ENCODE measurements around the gene ANKS3.

The ANKS3 gene

DNA sequence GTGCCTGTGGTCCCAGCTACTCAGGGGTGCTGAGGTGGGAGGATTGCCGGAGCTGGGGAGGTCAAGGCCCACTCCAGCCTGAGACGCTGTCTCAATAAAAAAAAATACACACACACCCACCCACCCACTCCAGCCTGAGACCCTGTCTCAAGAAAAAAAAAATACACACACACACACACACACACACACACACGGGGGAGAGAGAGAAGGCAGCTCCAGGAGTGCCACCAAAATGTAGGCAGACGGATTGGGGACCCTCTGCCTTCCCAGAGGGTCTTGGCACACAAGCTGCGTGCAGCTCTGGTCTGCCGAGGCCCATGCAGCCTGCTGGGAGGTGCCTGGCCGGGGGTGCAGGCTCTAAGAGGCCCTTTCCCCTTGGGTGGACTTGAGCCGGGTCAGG lies 46.7 kb downstream of the ANKS3 start:
- Mint-ChIP-seq H3K4me3 (no peak overlapping the region), H3K27ac (no peak overlapping the region), H3K27me3 (ENCODE audit: low read depth) (no peaks in the 10 kb centered on the region), H3K4me1 (peaks cover 4% of the 10 kb centered on the region), H3K36me3 (ENCODE audit: low read depth) (peaks cover 10% of the 10 kb centered on the region), H3K9me3 (no peaks in the 10 kb centered on the region)
- no peak for TF ChIP-seq CTCF (IDR thresholded peaks at IDR 0.05; ENCODE audit: unreplicated experiment in 3 of 3)

GRCh38 chr16:4686497-4687210 lies 47.4 kb downstream of the ANKS3 start:
- TF ChIP-seq CTCF (IDR thresholded peaks at IDR 0.05; ENCODE audit: unreplicated experiment in 3 of 3): no peak
- peaks cover 4% of the 10 kb centered on the region for H3K4me1 Mint-ChIP-seq
- H3K36me3 Mint-ChIP-seq (ENCODE audit: low read depth): peaks cover 12% of the 10 kb centered on the region
- H3K27ac Mint-ChIP-seq: no peak overlapping the region
- no peaks in the 10 kb centered on the region for H3K27me3 Mint-ChIP-seq (ENCODE audit: low read depth)
- no peaks in the 10 kb centered on the region for H3K9me3 Mint-ChIP-seq
- no peak overlapping the region for H3K4me3 Mint-ChIP-seq

- Mint-ChIP-seq H3K27ac (no peak overlapping the region), H3K4me1 (no peaks in the 10 kb centered on the region), H3K9me3 (no peaks in the 10 kb centered on the region), H3K36me3 (ENCODE audit: low read depth) (peaks cover 14% of the 10 kb centered on the region), H3K27me3 (ENCODE audit: low read depth) (no peaks in the 10 kb centered on the region), H3K4me3 (no peak overlapping the region)
- no peak for TF ChIP-seq CTCF (IDR thresholded peaks at IDR 0.05; ENCODE audit: unreplicated experiment in 3 of 3)
Measured at GRCh38 chr16:4685776-4686496, 48.1 kb downstream of the ANKS3 start.

- Mint-ChIP-seq H3K27me3 (ENCODE audit: low read depth) (no peaks in the 10 kb centered on the region), H3K36me3 (ENCODE audit: low read depth) (peaks cover 14% of the 10 kb centered on the region), H3K9me3 (no peaks in the 10 kb centered on the region), H3K4me1 (no peaks in the 10 kb centered on the region), H3K4me3 (no peak overlapping the region), H3K27ac (no peak overlapping the region)
- TF ChIP-seq CTCF (IDR thresholded peaks at IDR 0.05; ENCODE audit: unreplicated experiment in 3 of 3): no peak
Measured at GRCh38 chr16:4685292-4685691, 48.8 kb downstream of the ANKS3 start.

- Mint-ChIP-seq H3K4me1 (no peaks in the 10 kb centered on the region), H3K27ac (no peak overlapping the region), H3K9me3 (no peaks in the 10 kb centered on the region), H3K36me3 (ENCODE audit: low read depth) (peaks cover 14% of the 10 kb centered on the region), H3K27me3 (ENCODE audit: low read depth) (no peaks in the 10 kb centered on the region), H3K4me3 (no peak overlapping the region)
- no peak for TF ChIP-seq CTCF (IDR thresholded peaks at IDR 0.05; ENCODE audit: unreplicated experiment in 3 of 3)
Measured at GRCh38 chr16:4684763-4685162, 49.3 kb downstream of the ANKS3 start.

Data from nephron (organoid).